HCT116 (cell line): ENCODE results near the gene ARHGAP28. TPM values are rescaled to one million over a fixed set of nuclear protein-coding genes. Genes with fewer than 3 reads are reported as not detected.
"Not testable (repeated sequence)": the region's sequence is repeated elsewhere in the genome, so short reads cannot be mapped to it uniquely, and the experiment has no call there.

Experiments used
- ATAC-seq: fragments of 200-7000 bp; cut with Tn5 transposase; 2 replicates; pipeline ENCODE4 v1.9.1; 2020; ENCODE audit warnings: mild to moderate bottlenecking, moderate library complexity
- BruUV-seq: library from RNA; stranded (reverse); fragments of 400-500 nt; replicated peaks from 2 replicates; lab custom pipeline; 2021; lab: Mats Ljungman, UMichigan
- CTCF ChIA-PET: fragments of 300-600 bp; sonication (Branson Sonifier 250); formaldehyde crosslinking; loops from one replicate; lab custom pipeline; 2021; ENCODE audit warnings: antibody characterized with exemption; lab: Charles Lee
- POLR2A ChIA-PET: fragments of 300-600, 350-600 bp; sonication (Branson Sonifier 250); formaldehyde crosslinking; loops from one replicate; lab custom pipeline; 2021; ENCODE audit warnings: antibody characterized with exemption; lab: Charles Lee
- RAD21 ChIA-PET, 2 experiments: fragments of 300-600 bp; sonication (Branson Sonifier 250); formaldehyde crosslinking; loops; one replicate each; lab custom pipeline; 2023; ENCODE audit warnings: low total read pairs in 2 of 2; ENCODE audit not compliant: uncharacterized antibody in 2 of 2, unreplicated experiment in 2 of 2, low non-redundant PET in 1 of 2; lab: Charles Lee
- DNase-seq: peaks from one replicate; pipeline ENCODE4 v3.0.0-alpha.2; 2010; ENCODE audit warnings: low read depth, low spot score
- H2AFZ ChIP-seq: fragments of 200-600 bp; shearing (Covaris generic), sonication (generic); 2 replicates; pipeline ENCODE4 v1.6.1; 2017; ENCODE audit warnings: low read depth, mixed run types, mixed read lengths, antibody characterized with exemption, low read length; ENCODE audit not compliant: poor library complexity, severe bottlenecking
- H3K27ac ChIP-seq: 2 replicates; pipeline ENCODE4 v1.5.1; 2012; ENCODE audit warnings: low read depth, low read length
- H3K27me3 ChIP-seq: fragments of 200-600 bp; sonication (generic); 2 replicates; pipeline ENCODE4 v1.6.1; 2016; ENCODE audit warnings: mixed run types, low read length, mixed read lengths; ENCODE audit not compliant: insufficient read depth
- H3K36me3 ChIP-seq, 2 experiments: fragments of 200-500 bp in 1 of 2; fragments of 200-600 bp in 1 of 2; sonication (Bioruptor generic) in 1 of 2; sonication (generic) in 1 of 2; 2 replicates each; pipeline versions ENCODE4 v1.5.1 to v1.6.1; 2014 to 2016; ENCODE audit warnings: low read length in 2 of 2, inconsistent platforms in 1 of 2, mixed read lengths in 1 of 2, mixed run types in 1 of 2; ENCODE audit not compliant: insufficient read depth in 2 of 2, control insufficient read depth in 1 of 2
- H3K4me1 ChIP-seq, 2 experiments: fragments of 200-600 bp in 1 of 2; sonication (generic) in 1 of 2; 2 replicates each; pipeline versions ENCODE4 v1.5.1 to v1.6.1; 2012 to 2017; ENCODE audit warnings: low read length in 2 of 2, inconsistent platforms in 1 of 2, mild to moderate bottlenecking in 1 of 2, mixed read lengths in 1 of 2, mixed run types in 1 of 2, moderate library complexity in 1 of 2; ENCODE audit not compliant: insufficient read depth in 2 of 2, control insufficient read depth in 1 of 2
- H3K4me2 ChIP-seq: fragments of 200-600 bp; sonication (generic); 2 replicates; pipeline ENCODE4 v1.6.1; 2017; ENCODE audit warnings: mixed run types, low read length, mixed read lengths
- H3K4me3 ChIP-seq, 2 experiments: fragments of 200-600 bp in 1 of 2; sonication (generic) in 1 of 2; replicated peaks in 1 of 2; 2 replicates each; pipeline ENCODE4 v1.5.1; 2011 to 2016; ENCODE audit warnings: low read length in 2 of 2, control low read depth in 1 of 2, low read depth in 1 of 2, mild to moderate bottlenecking in 1 of 2, mixed read lengths in 1 of 2, mixed run types in 1 of 2
- H3K79me2 ChIP-seq: fragments of 200-600 bp; sonication (generic); 2 replicates; pipeline ENCODE4 v1.6.1; 2017; ENCODE audit warnings: mild to moderate bottlenecking, mixed run types, low read length, moderate library complexity, mixed read lengths; ENCODE audit not compliant: insufficient read depth
- H3K9ac ChIP-seq: fragments of 200-600 bp; sonication (generic); 2 replicates; pipeline ENCODE4 v1.6.1; 2016; ENCODE audit warnings: low read length, mixed read lengths
- H3K9me2 ChIP-seq: fragments of 200-600 bp; sonication (generic), shearing (Covaris generic); 2 replicates; pipeline ENCODE4 v1.6.1; 2017; ENCODE audit warnings: mixed run types, mild to moderate bottlenecking, moderate library complexity; ENCODE audit not compliant: insufficient read depth
- H3K9me3 ChIP-seq, 2 experiments: fragments of 200-500 bp in 1 of 2; fragments of 200-600 bp in 1 of 2; sonication (Bioruptor generic) in 1 of 2; sonication (generic) in 1 of 2; 2 replicates each; pipeline ENCODE4 v1.6.1; 2014 to 2017; ENCODE audit warnings: low read length in 2 of 2, mixed read lengths in 2 of 2, inconsistent platforms in 1 of 2, low read depth in 1 of 2, mild to moderate bottlenecking in 1 of 2, mixed run types in 1 of 2, moderate library complexity in 1 of 2; ENCODE audit not compliant: control insufficient read depth in 1 of 2, insufficient read depth in 1 of 2
- H4K20me1 ChIP-seq: fragments of 200-600 bp; sonication (generic), shearing (Covaris generic); 2 replicates; pipeline ENCODE4 v1.6.1; 2017; ENCODE audit warnings: mixed run types, mild to moderate bottlenecking, moderate library complexity; ENCODE audit not compliant: insufficient read depth
- CBX3 ChIP-seq: IDR thresholded peaks from 2 replicates; pipeline ENCODE4 v1.6.1; 2012; ENCODE audit warnings: low read depth
- CEBPB ChIP-seq: IDR thresholded peaks from 2 replicates; pipeline ENCODE4 v1.6.1; 2012; ENCODE audit warnings: low read depth
- CTCF ChIP-seq, 3 experiments: fragments of 200-600 bp in 1 of 3; sonication (generic) in 1 of 3; IDR thresholded peaks in 2 of 3; conservative IDR thresholded peaks in 1 of 3; 2 replicates each; pipeline ENCODE4 v1.5.1; 2012 to 2017; ENCODE audit warnings: low read depth in 2 of 3, low read length in 2 of 3, antibody characterized with exemption in 1 of 3, borderline replicate concordance in 1 of 3, control low read depth in 1 of 3, mild to moderate bottlenecking in 1 of 3, mixed read lengths in 1 of 3, mixed run types in 1 of 3, moderate library complexity in 1 of 3; ENCODE audit not compliant: insufficient read depth in 1 of 3
- FOSL1 ChIP-seq: IDR thresholded peaks from 2 replicates; pipeline ENCODE4 v1.6.1; 2012; ENCODE audit warnings: low read depth
- JUND ChIP-seq: IDR thresholded peaks from 2 replicates; pipeline ENCODE4 v1.6.1; 2012
- POLR2A ChIP-seq: IDR thresholded peaks from 2 replicates; pipeline ENCODE4 v1.7.0; 2011; ENCODE audit warnings: borderline replicate concordance; ENCODE audit not compliant: insufficient read depth, insufficient read length; ENCODE audit errors: extremely low read depth
- POLR2AphosphoS5 ChIP-seq: IDR thresholded peaks from 2 replicates; pipeline ENCODE4 v1.6.1; 2011; ENCODE audit warnings: mild to moderate bottlenecking, low read depth, low read length, moderate library complexity
- RAD21 ChIP-seq: IDR thresholded peaks from 2 replicates; pipeline ENCODE4 v1.6.1; 2012; ENCODE audit warnings: low read depth, mild to moderate bottlenecking
- SIN3A ChIP-seq: IDR thresholded peaks from 2 replicates; pipeline ENCODE4 v1.6.1; 2012; ENCODE audit warnings: low read depth
- SP1 ChIP-seq: IDR thresholded peaks from 2 replicates; pipeline ENCODE4 v1.6.1; 2012; ENCODE audit warnings: low read depth
- SRF ChIP-seq: IDR thresholded peaks from 2 replicates; pipeline ENCODE4 v1.6.1; 2012; ENCODE audit warnings: low read depth
- ZFX ChIP-seq: fragments of 450-650 bp; IDR thresholded peaks from 2 replicates; pipeline ENCODE4 v1.6.1; 2017
- ZNF274 ChIP-seq: fragments of 200-500 bp; sonication (Bioruptor generic); IDR thresholded peaks from 2 replicates; pipeline ENCODE4 v1.6.1; 2014; ENCODE audit warnings: mild to moderate bottlenecking, low read depth, low read length, inconsistent platforms
- intact Hi-C: fragments of 100-400 bp; cut with micrococcal nuclease; formaldehyde crosslinking; loops from 2 replicates; pipeline ENCODE4 v1.10.0; 2022
- total RNA-seq: library from RNA; stranded (reverse); gene quantifications from one replicate; pipeline ENCODE4 v1.2.1, GENCODE V29; 2021; ENCODE audit not compliant: unreplicated experiment
- TF ChIP-seq, protein P1 (sequence below): IDR thresholded peaks from 2 replicates; pipeline ENCODE4 v1.6.1; 2011; ENCODE audit warnings: mild to moderate bottlenecking, low read length, moderate library complexity; ENCODE audit not compliant: insufficient replicate concordance; ENCODE audit errors: extremely low read depth
- TF ChIP-seq, protein P2 (sequence below): IDR thresholded peaks from 2 replicates; pipeline ENCODE4 v1.6.1; 2012; ENCODE audit warnings: low read depth
- TF ChIP-seq, protein P3 (sequence below): IDR thresholded peaks from 2 replicates; pipeline ENCODE4 v1.6.1; 2012

The ARHGAP28 gene
- total RNA-seq, 1 experiment from 2014 or later: not detected

DNA sequence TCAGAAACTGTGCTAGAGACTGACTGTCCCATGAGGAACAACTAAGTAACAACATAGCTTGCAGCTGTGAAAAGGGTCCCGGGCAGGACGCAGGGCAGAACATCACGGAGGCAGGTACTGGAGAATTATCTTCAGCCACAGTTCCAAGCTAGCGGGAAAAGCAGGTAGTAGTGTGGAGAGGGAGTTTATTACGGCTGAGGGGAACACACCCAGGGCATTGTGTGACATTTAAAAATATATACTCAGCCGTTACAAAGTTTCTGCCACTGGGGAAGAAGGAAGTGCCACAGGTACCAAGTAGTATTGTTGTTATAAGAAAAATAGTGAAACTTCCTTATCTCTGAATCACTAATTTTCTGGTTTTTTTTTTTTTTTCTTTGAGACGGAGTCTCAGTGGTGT is 208.5 kb downstream of the ARHGAP28 start:
- intact Hi-C loops: no loop called here
- TF ChIP-seq CEBPB (no peak), SP1 (no peak), POLR2AphosphoS5 (no peak), SIN3A (no peak), ZFX (no peak), JUND (no peak), SRF (no peak), FOSL1 (no peak), POLR2A (no peak), CTCF (IDR thresholded peaks at IDR 0.05 in 2 of 3, conservative IDR thresholded peaks at IDR 0.05 in 1 of 3; ENCODE audit: borderline replicate concordance in 1 of 3, insufficient read depth in 1 of 3, low read depth in 2 of 3, low read length in 2 of 3) (no peak), CBX3 (no peak), ZNF274 (no peak), RAD21 (no peak)
- TF ChIP-seq, protein P1, sequence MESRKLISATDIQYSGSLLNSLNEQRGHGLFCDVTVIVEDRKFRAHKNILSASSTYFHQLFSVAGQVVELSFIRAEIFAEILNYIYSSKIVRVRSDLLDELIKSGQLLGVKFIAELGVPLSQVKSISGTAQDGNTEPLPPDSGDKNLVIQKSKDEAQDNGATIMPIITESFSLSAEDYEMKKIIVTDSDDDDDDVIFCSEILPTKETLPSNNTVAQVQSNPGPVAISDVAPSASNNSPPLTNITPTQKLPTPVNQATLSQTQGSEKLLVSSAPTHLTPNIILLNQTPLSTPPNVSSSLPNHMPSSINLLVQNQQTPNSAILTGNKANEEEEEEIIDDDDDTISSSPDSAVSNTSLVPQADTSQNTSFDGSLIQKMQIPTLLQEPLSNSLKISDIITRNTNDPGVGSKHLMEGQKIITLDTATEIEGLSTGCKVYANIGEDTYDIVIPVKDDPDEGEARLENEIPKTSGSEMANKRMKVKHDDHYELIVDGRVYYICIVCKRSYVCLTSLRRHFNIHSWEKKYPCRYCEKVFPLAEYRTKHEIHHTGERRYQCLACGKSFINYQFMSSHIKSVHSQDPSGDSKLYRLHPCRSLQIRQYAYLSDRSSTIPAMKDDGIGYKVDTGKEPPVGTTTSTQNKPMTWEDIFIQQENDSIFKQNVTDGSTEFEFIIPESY: no peak
- TF ChIP-seq, protein P2, sequence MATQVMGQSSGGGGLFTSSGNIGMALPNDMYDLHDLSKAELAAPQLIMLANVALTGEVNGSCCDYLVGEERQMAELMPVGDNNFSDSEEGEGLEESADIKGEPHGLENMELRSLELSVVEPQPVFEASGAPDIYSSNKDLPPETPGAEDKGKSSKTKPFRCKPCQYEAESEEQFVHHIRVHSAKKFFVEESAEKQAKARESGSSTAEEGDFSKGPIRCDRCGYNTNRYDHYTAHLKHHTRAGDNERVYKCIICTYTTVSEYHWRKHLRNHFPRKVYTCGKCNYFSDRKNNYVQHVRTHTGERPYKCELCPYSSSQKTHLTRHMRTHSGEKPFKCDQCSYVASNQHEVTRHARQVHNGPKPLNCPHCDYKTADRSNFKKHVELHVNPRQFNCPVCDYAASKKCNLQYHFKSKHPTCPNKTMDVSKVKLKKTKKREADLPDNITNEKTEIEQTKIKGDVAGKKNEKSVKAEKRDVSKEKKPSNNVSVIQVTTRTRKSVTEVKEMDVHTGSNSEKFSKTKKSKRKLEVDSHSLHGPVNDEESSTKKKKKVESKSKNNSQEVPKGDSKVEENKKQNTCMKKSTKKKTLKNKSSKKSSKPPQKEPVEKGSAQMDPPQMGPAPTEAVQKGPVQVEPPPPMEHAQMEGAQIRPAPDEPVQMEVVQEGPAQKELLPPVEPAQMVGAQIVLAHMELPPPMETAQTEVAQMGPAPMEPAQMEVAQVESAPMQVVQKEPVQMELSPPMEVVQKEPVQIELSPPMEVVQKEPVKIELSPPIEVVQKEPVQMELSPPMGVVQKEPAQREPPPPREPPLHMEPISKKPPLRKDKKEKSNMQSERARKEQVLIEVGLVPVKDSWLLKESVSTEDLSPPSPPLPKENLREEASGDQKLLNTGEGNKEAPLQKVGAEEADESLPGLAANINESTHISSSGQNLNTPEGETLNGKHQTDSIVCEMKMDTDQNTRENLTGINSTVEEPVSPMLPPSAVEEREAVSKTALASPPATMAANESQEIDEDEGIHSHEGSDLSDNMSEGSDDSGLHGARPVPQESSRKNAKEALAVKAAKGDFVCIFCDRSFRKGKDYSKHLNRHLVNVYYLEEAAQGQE: no peak
- TF ChIP-seq, protein P3, sequence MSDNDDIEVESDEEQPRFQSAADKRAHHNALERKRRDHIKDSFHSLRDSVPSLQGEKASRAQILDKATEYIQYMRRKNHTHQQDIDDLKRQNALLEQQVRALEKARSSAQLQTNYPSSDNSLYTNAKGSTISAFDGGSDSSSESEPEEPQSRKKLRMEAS: no peak
- H3K9me3 ChIP-seq: peaks cover 3 to 30% of the 10 kb centered on the region in 2 experiments; a peak in 1 of 4 replicates
- no peak overlapping the region for H3K4me3 ChIP-seq
- no peak overlapping the region for H3K27ac ChIP-seq
- no peak for ATAC-seq
- no peak overlapping the region for H2AFZ ChIP-seq
- H3K4me1 ChIP-seq: no peaks in the 10 kb centered on the region
- H3K27me3 ChIP-seq: no peaks in the 10 kb centered on the region
- H3K36me3 ChIP-seq: no peaks in the 10 kb centered on the region
- RAD21 ChIA-PET: no interaction called here
- POLR2A ChIA-PET: no interaction called here
- H4K20me1 ChIP-seq: no peaks in the 10 kb centered on the region
- CTCF ChIA-PET: no interaction called here
- no peak overlapping the region for H3K4me2 ChIP-seq
- H3K79me2 ChIP-seq: no peaks in the 10 kb centered on the region
- no peaks in the 10 kb centered on the region for H3K9me2 ChIP-seq
- no TSS peak for BruUV-seq
- no peak for DNase-seq
- no peak overlapping the region for H3K9ac ChIP-seq

- BruUV-seq, H3K27me3 ChIP-seq, H4K20me1 ChIP-seq, H3K79me2 ChIP-seq, H3K4me2 ChIP-seq, POLR2A ChIA-PET, DNase-seq, H3K4me1 ChIP-seq, H3K9ac ChIP-seq, RAD21 ChIA-PET, H3K27ac ChIP-seq, intact Hi-C loops, H3K9me2 ChIP-seq, H2AFZ ChIP-seq, H3K36me3 ChIP-seq, ATAC-seq, CTCF ChIA-PET, H3K4me3 ChIP-seq: not testable (repeated sequence)
- H3K9me3 ChIP-seq: peaks cover 3 to 33% of the 10 kb centered on the region in 2 experiments; a peak in 1 of 4 replicates
Measured at GRCh38 chr18:6938403-6938802, 208.9 kb downstream of the ARHGAP28 start.
